ENCODE results near the gene STOML1. TPM values are rescaled to one million over a fixed set of nuclear protein-coding genes. Genes with fewer than 3 reads are reported as not detected.

Gene STOML1
- total and polyA plus RNA-seq, 2 experiments from 2014 or later = 27.2 to 27.8 TPM

DNA sequence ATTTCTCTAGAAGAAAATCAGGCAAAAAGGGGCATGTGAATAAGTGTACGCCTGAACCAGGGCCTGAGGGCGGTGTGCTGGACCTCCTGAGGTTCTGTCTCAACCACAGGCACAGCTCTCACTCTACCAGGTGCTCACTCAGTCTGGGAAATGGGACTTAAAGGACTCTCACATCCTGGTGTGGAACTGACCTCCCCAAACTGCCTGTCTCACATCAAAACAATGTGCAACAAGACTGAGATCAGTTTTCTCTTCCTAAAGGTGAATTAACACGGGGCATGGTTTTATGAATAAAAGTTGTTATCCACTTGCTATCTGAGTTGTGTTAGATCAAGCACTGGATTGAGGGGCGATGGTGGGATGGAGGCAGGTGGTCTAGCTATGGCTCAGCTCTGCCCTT lies 4.8 kb downstream of the STOML1 start:
- in situ Hi-C loops (cut with MboI) = no loop called here
- no peak for DNase-seq
- Histone ChIP-seq H3K27ac (no peak overlapping the region), H3F3A (ENCODE audit: insufficient read depth) (peaks cover 25% of the 10 kb centered on the region), H3K9me3 (ENCODE audit: low read depth) (no peaks in the 10 kb centered on the region), H4K20me1 (ENCODE audit: insufficient read depth) (no peaks in the 10 kb centered on the region), H3K9me2 (ENCODE audit: insufficient read depth) (no peaks in the 10 kb centered on the region), H3K36me3 (ENCODE audit: low read depth) (no peaks in the 10 kb centered on the region), H3K4me1 (ENCODE audit: insufficient read depth) (peaks cover 57% of the 10 kb centered on the region), H3K9ac (no peak overlapping the region), H3K4me3 (no peak overlapping the region), H3K4me2 (ENCODE audit: unreplicated experiment) (no peak overlapping the region), H3K27me3 (replicated peaks; ENCODE audit: insufficient read depth) (no peaks in the 10 kb centered on the region), H2AFZ (no peak overlapping the region), H3K79me2 (ENCODE audit: insufficient read depth) (peaks cover 12% of the 10 kb centered on the region)
- TF ChIP-seq EZH2 (IDR thresholded peaks at IDR 0.05; ENCODE audit: insufficient read depth, poor library complexity, severe bottlenecking) (no peak), EZH2phosphoT487 (IDR thresholded peaks at IDR 0.05; ENCODE audit: insufficient read depth, low read depth) (no peak)
- WGBS, 2 experiments (ENCODE audit: low coverage in 1 of 2, low lambda C conversion rate in 2 of 2, missing lambda C conversion rate in 2 of 2) = 97 to 100% methylated on average over 4 of the region's 4 CpGs

GRCh38 chr15:73986776-73987056 lies 5.4 kb downstream of the STOML1 start:
- H2AFZ ChIP-seq = no peak overlapping the region
- no peak overlapping the region for H3K27ac ChIP-seq
- no peak overlapping the region for H3K4me3 ChIP-seq
- no peak overlapping the region for H3K4me2 ChIP-seq (ENCODE audit: unreplicated experiment)
- DNase-seq = no peak
- H3K27me3 ChIP-seq (replicated peaks; ENCODE audit: insufficient read depth) = no peaks in the 10 kb centered on the region
- H3K9me3 ChIP-seq (ENCODE audit: low read depth) = no peaks in the 10 kb centered on the region
- H3K79me2 ChIP-seq (ENCODE audit: insufficient read depth) = peaks cover 12% of the 10 kb centered on the region
- H4K20me1 ChIP-seq (ENCODE audit: insufficient read depth) = no peaks in the 10 kb centered on the region
- peaks cover 63% of the 10 kb centered on the region for H3K4me1 ChIP-seq (ENCODE audit: insufficient read depth)
- peaks cover 30% of the 10 kb centered on the region for H3F3A ChIP-seq (ENCODE audit: insufficient read depth)
- 100% methylated on average over 1 of the region's 1 CpG for whole genome bisulfite sequencing, 2 experiments (ENCODE audit: low coverage in 1 of 2, low lambda C conversion rate in 2 of 2, missing lambda C conversion rate in 2 of 2)
- H3K9ac ChIP-seq = no peak overlapping the region
- H3K36me3 ChIP-seq (ENCODE audit: low read depth) = no peaks in the 10 kb centered on the region
- H3K9me2 ChIP-seq (ENCODE audit: insufficient read depth) = no peaks in the 10 kb centered on the region
- in situ Hi-C loops (cut with MboI) = no loop called here
- TF ChIP-seq EZH2phosphoT487 (IDR thresholded peaks at IDR 0.05; ENCODE audit: insufficient read depth, low read depth) = no peak
- TF ChIP-seq EZH2 (IDR thresholded peaks at IDR 0.05; ENCODE audit: insufficient read depth, poor library complexity, severe bottlenecking) = no peak

DNA sequence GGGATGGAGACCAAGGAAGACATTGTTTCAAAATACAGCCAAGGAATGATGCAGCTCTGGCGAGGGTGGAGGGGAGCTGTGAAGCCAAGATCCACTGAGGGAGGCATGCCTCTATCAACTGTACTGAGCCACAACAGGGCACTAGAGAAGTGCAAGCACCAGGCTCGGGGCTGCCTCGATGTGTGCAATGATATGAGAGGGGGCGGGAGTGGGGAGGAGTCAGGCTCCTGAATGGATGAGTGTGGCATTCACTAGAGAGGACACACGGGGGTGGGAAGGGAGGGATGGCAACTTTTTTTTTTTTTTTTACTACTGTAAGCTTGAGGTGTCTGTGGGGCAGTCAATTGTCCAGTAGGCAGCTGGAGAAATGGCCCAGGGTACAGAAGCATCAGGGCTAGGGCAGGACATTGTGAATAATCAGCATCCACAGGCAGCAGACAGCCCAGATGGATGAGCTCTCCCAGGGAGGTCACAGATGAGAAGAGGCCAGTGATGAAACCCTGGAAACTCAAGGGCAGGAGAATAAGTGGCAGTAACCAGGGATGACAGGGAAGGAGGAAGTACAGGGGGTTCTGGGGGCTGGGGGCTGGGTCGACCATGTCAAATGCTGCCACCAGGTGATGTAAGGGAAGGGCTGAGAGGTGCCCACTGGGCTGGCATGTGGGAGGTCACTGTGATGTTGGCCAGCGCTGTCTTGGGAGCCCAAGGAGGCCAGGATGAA lies 5.9 kb downstream of the STOML1 start:
- Histone ChIP-seq H3K4me2 (ENCODE audit: unreplicated experiment) (no peak overlapping the region), H3F3A (ENCODE audit: insufficient read depth) (peaks cover 30% of the 10 kb centered on the region), H2AFZ (no peak overlapping the region), H4K20me1 (ENCODE audit: insufficient read depth) (no peaks in the 10 kb centered on the region), H3K9me2 (ENCODE audit: insufficient read depth) (no peaks in the 10 kb centered on the region), H3K79me2 (ENCODE audit: insufficient read depth) (peaks cover 12% of the 10 kb centered on the region), H3K4me1 (ENCODE audit: insufficient read depth) (peaks cover 64% of the 10 kb centered on the region), H3K27ac (no peak overlapping the region), H3K36me3 (ENCODE audit: low read depth) (no peaks in the 10 kb centered on the region), H3K27me3 (replicated peaks; ENCODE audit: insufficient read depth) (no peaks in the 10 kb centered on the region), H3K9me3 (ENCODE audit: low read depth) (no peaks in the 10 kb centered on the region), H3K4me3 (no peak overlapping the region), H3K9ac (no peak overlapping the region)
- DNase-seq = peak; percentile 54
- TF ChIP-seq EZH2 (IDR thresholded peaks at IDR 0.05; ENCODE audit: insufficient read depth, poor library complexity, severe bottlenecking) = no peak
- TF ChIP-seq EZH2phosphoT487 (IDR thresholded peaks at IDR 0.05; ENCODE audit: insufficient read depth, low read depth) = no peak
- WGBS, 2 experiments (ENCODE audit: low coverage in 1 of 2, low lambda C conversion rate in 2 of 2, missing lambda C conversion rate in 2 of 2) = 54 to 69% methylated on average over 6 to 7 of the region's 7 CpGs
- in situ Hi-C loops (cut with MboI) = no loop called here

GRCh38 chr15:73985101-73985873 lies 6.8 kb downstream of the STOML1 start:
- H3K79me2 ChIP-seq (ENCODE audit: insufficient read depth) = peaks cover 7% of the 10 kb centered on the region
- H3K9me3 ChIP-seq (ENCODE audit: low read depth) = no peaks in the 10 kb centered on the region
- H3K4me2 ChIP-seq (ENCODE audit: unreplicated experiment) = peak overlapping the region; percentile 25
- H3F3A ChIP-seq (ENCODE audit: insufficient read depth) = peaks cover 23% of the 10 kb centered on the region
- no peak overlapping the region for H3K27ac ChIP-seq
- peaks cover 56% of the 10 kb centered on the region for H3K4me1 ChIP-seq (ENCODE audit: insufficient read depth)
- H3K27me3 ChIP-seq (replicated peaks; ENCODE audit: insufficient read depth) = no peaks in the 10 kb centered on the region
- no peaks in the 10 kb centered on the region for H3K36me3 ChIP-seq (ENCODE audit: low read depth)
- no peak overlapping the region for H3K9ac ChIP-seq
- 82 to 89% methylated on average over 13 of the region's 13 CpGs for WGBS, 2 experiments (ENCODE audit: low coverage in 1 of 2, low lambda C conversion rate in 2 of 2, missing lambda C conversion rate in 2 of 2)
- no peak overlapping the region for H2AFZ ChIP-seq
- no peaks in the 10 kb centered on the region for H3K9me2 ChIP-seq (ENCODE audit: insufficient read depth)
- DNase-seq = peak; percentile 68
- H4K20me1 ChIP-seq (ENCODE audit: insufficient read depth) = no peaks in the 10 kb centered on the region
- no peak overlapping the region for H3K4me3 ChIP-seq
- no peak for TF ChIP-seq EZH2phosphoT487 (IDR thresholded peaks at IDR 0.05; ENCODE audit: insufficient read depth, low read depth)
- TF ChIP-seq EZH2 (IDR thresholded peaks at IDR 0.05; ENCODE audit: insufficient read depth, poor library complexity, severe bottlenecking) = no peak
- in situ Hi-C loops (cut with MboI) = no loop called here

Measured in GM23248 (cell line).